Subcutaneous abdominal adipose tissue (tissue), 5 donors: ENCODE results near the gene ID3.
A peak's percentile ranks its signal among the peaks of the same experiment; 100 is the strongest.
"Not testable (repeated sequence)": the region's sequence is repeated elsewhere in the genome, so short reads cannot be mapped to it uniquely, and the experiment has no call there.

Experiments
- H3K27ac ChIP-seq: one replicate; pipeline ENCODE4 v1.7.0; 2013; ENCODE audit warnings: low read depth, mild to moderate bottlenecking, inconsistent platforms, low read length, moderate library complexity
- H3K27me3 ChIP-seq, 5 donors: one replicate each; pipeline ENCODE4 v1.7.0; 2013; ENCODE audit warnings: low read length in 5 of 5, inconsistent platforms in 1 of 5; ENCODE audit not compliant: control insufficient read depth in 5 of 5, insufficient read depth in 4 of 5
- H3K36me3 ChIP-seq, 5 donors: one replicate each; pipeline ENCODE4 v1.7.0; 2013; ENCODE audit warnings: low read length in 5 of 5; ENCODE audit not compliant: control insufficient read depth in 5 of 5, insufficient read depth in 5 of 5
- H3K4me1 ChIP-seq, 5 donors: one replicate each; pipeline ENCODE4 v1.7.0; 2013; ENCODE audit warnings: low read length in 5 of 5, mild to moderate bottlenecking in 3 of 5, moderate library complexity in 1 of 5; ENCODE audit not compliant: control insufficient read depth in 5 of 5, insufficient read depth in 5 of 5
- H3K4me3 ChIP-seq, 5 donors: one replicate each; pipeline ENCODE4 v1.7.0; 2013; ENCODE audit warnings: low read length in 5 of 5, low read depth in 1 of 5
- H3K9ac ChIP-seq, 5 donors: one replicate each; pipeline ENCODE4 v1.7.0; 2013; ENCODE audit warnings: low read length in 5 of 5, mild to moderate bottlenecking in 4 of 5, moderate library complexity in 3 of 5
- H3K9me3 ChIP-seq, 5 donors: one replicate each; pipeline ENCODE4 v1.7.0; 2013; ENCODE audit warnings: low read length in 5 of 5; ENCODE audit not compliant: control insufficient read depth in 5 of 5
- donor health status: healthy.
- donor health status: healthy.
- donor health status: healthy.
- donor health status: healthy.
- donor health status: healthy.

The ID3 gene

DNA sequence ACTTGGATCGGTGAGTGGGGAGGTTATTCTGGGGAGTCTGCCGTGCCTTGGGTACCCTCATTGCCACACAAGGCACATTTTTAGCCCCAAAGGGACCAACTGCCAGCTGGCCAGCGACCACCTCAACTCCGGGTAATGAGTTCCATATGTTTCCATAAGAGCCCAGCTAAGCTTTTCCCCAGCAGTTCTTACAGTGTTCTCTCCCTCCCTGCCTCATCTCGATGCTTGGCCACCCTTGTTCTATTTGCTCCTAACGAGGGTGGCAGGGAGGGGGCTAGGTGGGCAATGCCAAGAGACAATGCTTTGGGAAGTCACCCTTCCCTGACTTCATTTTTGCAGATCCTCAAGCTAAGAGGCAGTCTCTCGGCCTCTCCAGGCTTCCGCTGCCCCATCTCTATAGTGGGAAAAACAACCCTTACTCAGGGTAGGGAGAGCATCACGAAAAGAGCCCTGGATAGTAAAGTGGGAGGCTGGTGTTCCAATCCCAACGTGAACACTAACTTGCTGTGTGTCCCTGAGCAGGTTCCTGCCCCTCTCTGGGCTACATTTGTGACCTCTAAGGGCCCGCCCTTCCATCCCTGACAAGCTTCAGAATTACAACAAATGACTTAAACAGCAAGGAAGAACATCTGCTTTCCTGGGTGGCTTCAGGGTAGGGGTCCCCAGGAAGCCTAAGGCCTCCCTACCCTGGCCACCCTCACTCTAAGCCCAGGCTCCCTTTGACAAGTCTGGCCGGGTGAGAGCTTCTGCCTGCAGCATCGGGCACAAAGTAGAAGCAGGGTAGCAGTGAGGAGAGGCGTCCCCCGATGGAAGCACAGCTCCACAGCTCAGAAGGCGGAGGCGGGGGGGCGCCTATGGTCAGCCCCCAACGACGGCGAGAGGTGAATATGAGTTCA, 5.8 kb downstream of the ID3 start:
- H3K4me1 ChIP-seq = peaks cover 18 to 58% (median 41%) of the 10 kb centered on the region in 5 donors
- H3K9me3 ChIP-seq = no peaks in the 10 kb centered on the region
- peak overlapping the region in 1 of 5 donors; percentile 67 for H3K9ac ChIP-seq
- H3K4me3 ChIP-seq = peak overlapping the region in 2 of 5 donors; percentile 52 to 66
- peak overlapping the region; percentile 78 for H3K27ac ChIP-seq
- H3K27me3 ChIP-seq = peaks cover 0 to 4% (median 0%) of the 10 kb centered on the region in 5 donors
- H3K36me3 ChIP-seq = peaks cover 0 to 5% (median 0%) of the 10 kb centered on the region in 5 donors

DNA sequence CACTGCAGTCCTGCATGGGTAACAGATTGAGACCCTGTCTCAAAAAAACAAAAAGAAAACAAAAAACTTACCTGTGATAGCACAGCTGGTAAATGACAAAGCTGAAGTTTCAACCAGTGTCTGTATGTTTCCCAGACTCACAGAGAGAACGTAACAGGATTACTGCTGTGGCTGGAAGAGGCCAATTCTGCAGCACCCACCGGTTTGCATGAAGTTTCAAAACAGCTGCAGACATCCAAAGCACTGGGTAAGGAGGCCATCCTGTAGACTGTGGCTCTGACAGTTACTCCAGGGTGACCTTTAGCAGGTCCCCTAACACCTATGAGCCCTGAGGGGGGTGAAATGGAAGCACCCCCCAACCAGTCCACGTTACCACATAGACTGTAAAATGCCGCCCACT, 7.5 kb downstream of the ID3 start:
- Histone ChIP-seq H3K4me3 (no peak overlapping the region), H3K27ac (no peak overlapping the region), H3K9ac (no peak overlapping the region), H3K36me3 (peaks cover 0 to under 1% (median 0%) of the 10 kb centered on the region in 5 donors), H3K4me1 (peaks cover 14 to 55% (median 28%) of the 10 kb centered on the region in 5 donors), H3K27me3 (no peaks in the 10 kb centered on the region), H3K9me3 (no peaks in the 10 kb centered on the region)

DNA sequence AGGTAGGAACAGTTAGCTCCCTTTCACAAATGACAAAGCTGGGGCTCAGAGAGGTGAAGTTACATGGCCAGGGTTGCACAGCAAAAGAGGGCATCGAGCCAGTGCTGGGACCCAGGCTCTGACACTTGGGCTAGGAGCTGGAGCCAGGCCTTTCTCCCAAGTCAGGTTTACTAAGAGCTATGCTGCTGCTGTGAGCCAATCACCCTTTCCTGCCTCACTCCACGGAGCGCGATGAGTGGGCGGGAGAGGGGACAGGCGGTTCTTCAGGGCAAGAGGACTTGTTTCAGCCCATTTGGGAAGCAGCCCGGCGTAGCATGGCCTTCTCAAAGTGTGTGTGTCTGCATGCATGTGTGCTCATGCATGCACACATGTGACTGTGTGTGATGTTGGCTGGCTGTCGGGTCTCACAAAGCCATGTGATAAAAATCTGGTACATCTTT, 10.6 kb downstream of the ID3 start:
- Histone ChIP-seq H3K9me3 (no peaks in the 10 kb centered on the region), H3K27ac (no peak overlapping the region), H3K4me1 (peaks cover 0 to 34% (median 6%) of the 10 kb centered on the region in 5 donors), H3K9ac (no peak overlapping the region), H3K27me3 (no peaks in the 10 kb centered on the region), H3K36me3 (no peaks in the 10 kb centered on the region), H3K4me3 (no peak overlapping the region)

DNA sequence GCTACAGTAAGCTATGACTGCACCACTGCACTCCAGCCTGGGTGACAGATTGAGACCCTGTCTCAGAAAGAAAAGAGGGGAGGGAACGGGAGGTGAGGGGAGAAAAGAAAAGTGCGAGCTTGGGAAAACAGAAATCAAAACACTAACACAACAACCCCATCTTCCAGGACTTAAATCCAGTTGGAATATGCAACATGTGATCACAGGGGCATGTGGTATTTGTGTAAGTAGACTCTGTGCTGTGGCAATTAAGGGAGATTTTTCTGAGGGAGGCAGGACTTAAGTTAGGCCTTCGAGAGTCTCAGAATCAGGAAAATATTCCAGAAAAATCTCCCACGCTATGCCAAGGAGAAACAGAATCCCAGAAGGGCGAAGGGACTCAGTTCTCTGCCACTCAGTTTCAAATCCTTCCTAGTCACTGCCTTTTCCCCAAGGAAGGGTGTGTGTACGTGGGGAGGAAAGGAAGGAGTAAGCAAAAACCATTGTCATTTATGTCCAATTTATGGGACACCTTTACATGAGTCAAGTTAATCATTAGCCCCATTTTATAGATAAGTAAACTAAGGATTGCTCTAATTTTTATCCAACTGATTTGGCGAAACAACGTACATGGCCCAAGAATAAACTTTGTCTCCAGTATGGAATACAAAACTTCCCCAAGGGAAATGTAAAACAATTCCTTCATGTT, 12.3 kb downstream of the ID3 start:
- Histone ChIP-seq H3K4me3 (no peak overlapping the region), H3K27ac (no peak overlapping the region), H3K9me3 (no peaks in the 10 kb centered on the region), H3K27me3 (no peaks in the 10 kb centered on the region), H3K36me3 (no peaks in the 10 kb centered on the region), H3K9ac (no peak overlapping the region), H3K4me1 (peaks cover 0 to 24% (median 6%) of the 10 kb centered on the region in 5 donors)

DNA sequence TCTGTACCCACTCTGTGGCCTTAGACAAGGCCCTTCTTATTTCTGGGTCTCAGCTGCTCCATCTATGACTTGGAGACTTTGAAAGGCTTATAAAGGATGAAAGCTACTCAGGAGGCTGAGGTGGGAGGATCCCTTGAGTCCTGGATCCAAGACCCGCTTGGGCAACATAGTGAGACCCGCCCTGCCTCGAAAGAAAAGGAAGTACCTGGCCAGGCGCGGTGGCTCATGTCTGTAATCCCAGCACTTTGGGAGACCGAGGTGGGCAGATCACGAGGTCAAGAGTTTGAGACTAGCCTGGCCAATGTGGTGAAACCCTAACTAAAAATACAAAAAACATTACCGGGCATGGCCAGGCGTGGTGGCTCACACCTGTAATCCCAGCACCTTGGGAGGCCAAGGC, 13.4 kb downstream of the ID3 start:
- Histone ChIP-seq H3K9me3 (no peaks in the 10 kb centered on the region), H3K27ac (no peak overlapping the region), H3K4me3 (no peak overlapping the region), H3K27me3 (no peaks in the 10 kb centered on the region), H3K4me1 (peaks cover 0 to 24% (median 6%) of the 10 kb centered on the region in 5 donors), H3K36me3 (no peaks in the 10 kb centered on the region), H3K9ac (no peak overlapping the region)

DNA sequence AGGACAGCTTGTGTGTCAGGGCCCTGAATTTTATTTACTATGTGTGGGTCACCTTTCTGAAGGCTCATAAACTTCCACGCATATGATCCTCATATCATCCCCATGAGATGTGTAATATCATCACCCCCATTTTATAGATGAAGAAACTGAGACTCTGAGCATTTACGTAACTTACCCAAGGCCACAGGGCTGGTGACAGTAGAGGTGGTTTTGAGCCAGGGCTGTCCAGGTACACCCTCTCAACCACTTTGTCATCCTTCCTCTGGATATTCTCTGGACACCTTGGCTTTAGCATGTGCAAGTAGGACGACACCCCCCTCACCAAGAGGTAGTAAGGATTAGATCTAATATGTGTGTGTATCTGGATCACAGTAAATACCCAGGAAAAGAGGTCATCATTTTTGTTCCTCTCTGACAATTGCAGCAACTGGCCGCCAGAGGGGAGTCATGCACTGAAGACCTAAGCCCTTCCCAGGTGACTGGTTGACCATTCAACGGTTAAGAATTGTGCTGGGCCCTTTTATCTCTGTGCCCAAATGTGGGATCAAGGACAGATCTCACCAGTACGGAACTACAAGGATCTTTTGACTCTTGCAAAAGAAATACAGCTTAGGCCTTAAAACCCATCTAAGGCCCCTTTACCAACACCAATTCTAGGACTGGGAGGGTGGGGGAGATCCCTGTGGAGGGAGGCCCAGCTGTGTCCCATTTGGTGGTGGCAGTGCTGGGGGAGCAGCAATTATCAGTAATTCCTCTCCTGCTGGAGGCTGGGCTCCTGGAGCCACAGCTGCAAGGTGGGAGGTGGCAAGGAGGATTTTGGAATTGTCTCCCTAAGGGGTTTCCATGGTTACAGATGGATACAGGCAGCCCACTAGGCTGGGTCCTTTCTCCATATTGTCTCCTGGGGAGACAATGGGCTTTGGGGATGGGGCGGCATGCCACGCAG, 14.6 kb downstream of the ID3 start:
- H3K27ac ChIP-seq = no peak overlapping the region

DNA sequence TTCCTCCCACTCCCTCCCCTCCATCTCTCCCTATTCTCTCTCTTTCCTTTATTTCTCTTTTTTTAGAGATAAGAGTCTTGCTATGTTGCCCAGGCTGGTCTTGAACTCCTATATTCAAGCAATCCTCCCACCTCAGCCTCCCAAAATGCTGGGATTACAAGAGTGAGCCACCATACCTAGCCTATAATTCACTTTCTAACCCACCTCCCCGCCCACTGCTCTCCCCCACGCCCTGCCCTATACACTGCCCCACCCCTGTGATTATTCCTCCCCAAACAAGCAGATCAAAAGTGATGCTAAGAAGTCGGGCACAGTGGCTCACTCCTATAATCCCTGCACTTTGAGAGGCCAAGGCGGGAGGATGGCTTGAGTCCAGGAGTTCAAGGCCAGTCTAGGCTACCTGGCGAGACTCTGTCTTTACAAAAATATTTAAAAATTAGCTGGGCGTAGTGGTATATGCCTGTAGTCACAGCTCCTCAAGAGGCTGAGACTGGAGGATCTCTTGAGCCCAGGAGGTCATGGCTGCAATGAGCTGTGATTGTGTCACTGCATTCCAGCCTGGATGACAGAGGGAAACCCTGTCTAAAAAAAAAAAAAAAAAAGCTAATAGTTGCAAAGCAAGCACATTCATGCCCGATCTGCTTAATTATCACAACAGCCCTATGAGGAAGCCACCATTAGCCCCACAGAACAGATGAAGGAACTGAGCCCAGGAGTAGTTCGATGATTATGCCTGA, 15.4 kb downstream of the ID3 start:
- H3K9ac ChIP-seq = no peak overlapping the region
- H3K36me3 ChIP-seq = no peaks in the 10 kb centered on the region
- no peaks in the 10 kb centered on the region for H3K27me3 ChIP-seq
- H3K9me3 ChIP-seq = no peaks in the 10 kb centered on the region
- H3K4me3 ChIP-seq = no peak overlapping the region
- H3K27ac ChIP-seq = no peak overlapping the region
- H3K4me1 ChIP-seq = peaks cover 3 to 26% (median 11%) of the 10 kb centered on the region in 5 donors

More for the DNA sequence above, 14.6 kb downstream of the ID3 start:
- Histone ChIP-seq H3K36me3 (no peaks in the 10 kb centered on the region), H3K9ac (no peak overlapping the region), H3K4me1 (peaks cover under 1 to 27% (median 9%) of the 10 kb centered on the region in 5 donors), H3K4me3 (no peak overlapping the region), H3K27me3 (no peaks in the 10 kb centered on the region), H3K9me3 (no peaks in the 10 kb centered on the region)

DNA sequence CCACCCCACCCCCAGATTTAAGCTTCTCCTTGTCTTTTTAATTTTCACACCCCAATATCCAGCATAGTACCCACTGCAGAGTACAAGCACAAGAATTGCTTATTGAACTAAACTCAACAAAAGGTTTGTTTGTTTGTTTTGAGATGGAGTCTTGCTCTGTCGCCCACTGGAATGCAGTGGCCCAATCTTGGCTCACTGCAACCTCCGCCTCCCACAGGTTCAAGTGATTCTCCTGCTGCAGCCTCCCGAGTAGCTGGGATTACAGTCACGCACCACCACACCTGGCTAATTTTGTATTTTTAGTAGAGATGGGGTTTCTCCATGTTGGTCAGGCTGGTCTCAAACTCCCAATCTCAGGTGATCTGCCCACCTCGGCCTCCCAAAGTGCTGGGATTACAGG, 16.4 kb downstream of the ID3 start:
- peaks cover 3 to 19% (median 11%) of the 10 kb centered on the region in 5 donors for H3K4me1 ChIP-seq
- not testable (repeated sequence) for H3K9ac ChIP-seq, H3K27ac ChIP-seq, H3K27me3 ChIP-seq, H3K9me3 ChIP-seq, H3K36me3 ChIP-seq, H3K4me3 ChIP-seq

DNA sequence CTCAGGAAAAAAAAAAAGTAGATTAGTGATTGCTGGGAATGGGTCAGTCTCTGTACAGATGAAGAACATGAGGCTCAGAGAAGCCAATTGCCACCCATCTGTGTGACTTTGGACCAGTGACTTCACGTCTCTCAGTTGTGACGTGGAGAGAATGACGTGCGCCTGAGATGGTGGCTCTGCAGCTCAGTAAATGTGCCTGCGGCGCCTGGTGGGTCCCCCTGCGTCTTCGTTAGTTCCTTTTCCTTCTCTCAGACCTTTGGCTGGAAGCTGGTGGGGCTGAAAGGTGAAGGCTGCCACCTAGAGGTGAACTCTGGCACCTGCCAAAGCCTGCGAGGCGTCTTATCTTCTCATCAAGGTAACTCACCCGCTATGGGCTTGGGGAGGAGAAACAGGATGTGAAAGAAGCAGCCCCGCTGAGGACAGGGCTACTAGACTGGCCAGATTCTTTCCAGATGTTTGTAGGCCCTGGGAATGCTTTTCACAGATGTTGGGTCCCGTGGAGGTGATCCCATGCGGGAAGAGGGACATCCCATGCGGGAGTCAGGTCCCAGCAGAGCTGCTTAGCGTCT, 19.5 kb downstream of the ID3 start:
- H3K27me3 ChIP-seq = no peaks in the 10 kb centered on the region
- H3K4me3 ChIP-seq = peak overlapping the region in 4 of 5 donors; percentile 3 to 50 (median 33)
- no peaks in the 10 kb centered on the region for H3K36me3 ChIP-seq
- H3K27ac ChIP-seq = no peak overlapping the region
- H3K9me3 ChIP-seq = no peaks in the 10 kb centered on the region
- no peak overlapping the region for H3K9ac ChIP-seq
- H3K4me1 ChIP-seq = peaks cover 3 to 8% (median 6%) of the 10 kb centered on the region in 5 donors
